GM13976 (cell line): ENCODE measurements around the gene HSD17B8.

Experiments used
- DNase-seq: peaks from one replicate; pipeline ENCODE4 v3.0.0; 2012; ENCODE audit warnings: low spot score
- in situ Hi-C: fragments of 300-500 bp; cut with MboI; formaldehyde crosslinking; loops from one replicate; pipeline ENCODE4 v1.12.0; 2022; ENCODE audit warnings: low sequenced_read_pairs, mixed read lengths, inconsistent platforms; ENCODE audit not compliant: unreplicated experiment
- TF ChIP-seq, protein P1 (sequence below): IDR thresholded peaks from 2 replicates; pipeline ENCODE4 v1.5.1; 2012; ENCODE audit warnings: borderline replicate concordance, mild to moderate bottlenecking; ENCODE audit not compliant: insufficient read depth; ENCODE audit errors: extremely low read depth, missing control alignments, control extremely low read depth

Gene HSD17B8

GRCh38 chr6:33248643-33248931 is 44.1 kb downstream of the HSD17B8 start:
- in situ Hi-C loops: loop anchor here (25.0 kb wide), 1 partner anchor 236 kb away; the partner anchor contains the start of gene HLA-DOA
- peak; percentile 30 for DNase-seq

GRCh38 chr6:33248932-33249731 is 44.7 kb downstream of the HSD17B8 start:
- in situ Hi-C loops: loop anchor here (25.0 kb wide), 1 partner anchor 237 kb away; the partner anchor contains the start of gene HLA-DOA
- peak; percentile 93 for DNase-seq
- TF ChIP-seq, protein P1, sequence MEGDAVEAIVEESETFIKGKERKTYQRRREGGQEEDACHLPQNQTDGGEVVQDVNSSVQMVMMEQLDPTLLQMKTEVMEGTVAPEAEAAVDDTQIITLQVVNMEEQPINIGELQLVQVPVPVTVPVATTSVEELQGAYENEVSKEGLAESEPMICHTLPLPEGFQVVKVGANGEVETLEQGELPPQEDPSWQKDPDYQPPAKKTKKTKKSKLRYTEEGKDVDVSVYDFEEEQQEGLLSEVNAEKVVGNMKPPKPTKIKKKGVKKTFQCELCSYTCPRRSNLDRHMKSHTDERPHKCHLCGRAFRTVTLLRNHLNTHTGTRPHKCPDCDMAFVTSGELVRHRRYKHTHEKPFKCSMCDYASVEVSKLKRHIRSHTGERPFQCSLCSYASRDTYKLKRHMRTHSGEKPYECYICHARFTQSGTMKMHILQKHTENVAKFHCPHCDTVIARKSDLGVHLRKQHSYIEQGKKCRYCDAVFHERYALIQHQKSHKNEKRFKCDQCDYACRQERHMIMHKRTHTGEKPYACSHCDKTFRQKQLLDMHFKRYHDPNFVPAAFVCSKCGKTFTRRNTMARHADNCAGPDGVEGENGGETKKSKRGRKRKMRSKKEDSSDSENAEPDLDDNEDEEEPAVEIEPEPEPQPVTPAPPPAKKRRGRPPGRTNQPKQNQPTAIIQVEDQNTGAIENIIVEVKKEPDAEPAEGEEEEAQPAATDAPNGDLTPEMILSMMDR: peak; percentile 2

More at GRCh38 chr6:33248643-33248931, 44.1 kb downstream of the HSD17B8 start:
- TF ChIP-seq, protein P1: no peak

DNA sequence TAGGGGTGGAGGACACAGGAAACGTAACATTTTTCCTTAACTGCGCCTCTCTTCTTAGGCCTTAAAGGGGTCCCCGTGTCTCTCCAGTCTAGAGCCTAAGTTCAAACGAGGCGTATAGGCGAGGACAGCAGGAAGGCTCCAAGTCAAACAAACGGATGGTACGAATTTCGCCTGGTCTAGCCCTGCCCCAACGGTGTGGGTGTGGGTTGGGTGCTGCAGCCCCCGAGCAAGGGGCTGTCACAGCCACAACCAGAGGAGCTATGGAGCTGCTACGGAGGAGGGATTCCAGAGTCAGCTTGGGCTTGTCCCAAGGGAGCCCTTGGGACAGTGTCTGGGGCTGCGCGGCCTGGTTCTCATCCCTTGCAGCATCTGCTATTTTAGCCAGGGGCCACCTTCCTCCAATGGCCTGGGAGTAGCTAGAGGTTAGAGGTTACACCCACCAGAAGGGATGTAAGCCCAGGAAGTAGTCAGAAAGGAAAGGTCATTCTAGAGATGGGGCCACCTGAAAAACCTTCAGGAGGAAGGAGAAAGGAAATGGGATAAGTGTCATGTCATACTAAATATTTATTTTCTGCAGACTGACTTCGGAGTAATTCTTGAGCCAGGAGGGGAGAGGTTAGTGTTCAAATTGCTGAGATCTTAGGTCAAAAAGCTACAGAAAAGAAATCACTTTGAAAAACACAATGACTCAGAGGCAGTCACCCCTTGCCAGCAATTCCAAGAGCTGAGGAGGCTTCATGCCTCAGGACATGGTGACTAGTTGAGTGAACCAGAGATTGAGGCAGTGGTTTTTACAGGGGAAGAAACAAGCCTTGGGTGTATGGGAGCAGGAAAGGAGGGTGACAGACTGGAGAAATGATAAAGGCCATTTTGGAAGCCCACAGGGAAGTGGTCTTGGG is 45.5 kb downstream of the HSD17B8 start:
- peak; percentile 18 for DNase-seq
- in situ Hi-C loops: loop anchor here (25.0 kb wide), 1 partner anchor 238 kb away; the partner anchor contains the start of gene HLA-DOA
- TF ChIP-seq, protein P1: no peak

GRCh38 chr6:33250731-33251130 is 46.3 kb downstream of the HSD17B8 start:
- no peak for DNase-seq
- TF ChIP-seq, protein P1: no peak
- in situ Hi-C loops: no loop called here

GRCh38 chr6:33251395-33252012 is 47.0 kb downstream of the HSD17B8 start:
- TF ChIP-seq, protein P1: no peak
- DNase-seq: no peak
- in situ Hi-C loops: no loop called here

- in situ Hi-C loops: no loop called here
- TF ChIP-seq, protein P1: no peak
- DNase-seq: no peak
These were observed 48.3 kb downstream of the HSD17B8 start for GRCh38 chr6:33252759-33253158.
